GM23248 (cell line): ENCODE data around the gene ZPLD1. TPM values are rescaled to one million over a fixed set of nuclear protein-coding genes. Genes with fewer than 3 reads are reported as not detected.

Source experiments
- DNase-seq: peaks from one replicate; pipeline ENCODE4 v3.0.0-alpha.2; 2015
- H2AFZ ChIP-seq: fragments of 200-600 bp; sonication (generic); 2 replicates; pipeline ENCODE4 v1.6.1; 2016; ENCODE audit warnings: antibody characterized with exemption
- H3F3A ChIP-seq: fragments of 200-600 bp; sonication (generic); 2 replicates; pipeline ENCODE4 v1.6.1; 2016; ENCODE audit warnings: mild to moderate bottlenecking, antibody characterized with exemption, mixed run types; ENCODE audit not compliant: insufficient read depth
- H3K27ac ChIP-seq: fragments of 200-600 bp; sonication (generic); 2 replicates; pipeline ENCODE4 v1.5.1; 2016; ENCODE audit warnings: mild to moderate bottlenecking
- H3K27me3 ChIP-seq: fragments of 200-600 bp; sonication (generic); replicated peaks from 2 replicates; pipeline ENCODE4 v1.6.1; 2016; ENCODE audit warnings: mild to moderate bottlenecking; ENCODE audit not compliant: insufficient read depth
- H3K36me3 ChIP-seq: fragments of 200-600 bp; sonication (generic); 2 replicates; pipeline ENCODE4 v1.6.1; 2016; ENCODE audit warnings: low read depth, mild to moderate bottlenecking
- H3K4me1 ChIP-seq: fragments of 200-600 bp; sonication (generic); 2 replicates; pipeline ENCODE4 v1.6.1; 2016; ENCODE audit warnings: mild to moderate bottlenecking; ENCODE audit not compliant: insufficient read depth
- H3K4me2 ChIP-seq: fragments of 200-600 bp; sonication (generic); one replicate; pipeline ENCODE4 v1.6.1; 2016; ENCODE audit warnings: mild to moderate bottlenecking; ENCODE audit not compliant: unreplicated experiment
- H3K4me3 ChIP-seq: fragments of 200-600 bp; sonication (generic); 2 replicates; pipeline ENCODE4 v1.5.1; 2016; ENCODE audit warnings: mild to moderate bottlenecking
- H3K79me2 ChIP-seq: fragments of 200-600 bp; sonication (generic); 2 replicates; pipeline ENCODE4 v1.6.1; 2016; ENCODE audit warnings: mild to moderate bottlenecking; ENCODE audit not compliant: insufficient read depth
- H3K9ac ChIP-seq: fragments of 200-600 bp; sonication (generic); 2 replicates; pipeline ENCODE4 v1.6.1; 2016; ENCODE audit warnings: mild to moderate bottlenecking
- H3K9me2 ChIP-seq: fragments of 200-600 bp; sonication (generic); 2 replicates; pipeline ENCODE4 v1.6.1; 2016; ENCODE audit warnings: mixed run types, mild to moderate bottlenecking, moderate library complexity; ENCODE audit not compliant: insufficient read depth
- H3K9me3 ChIP-seq: fragments of 200-600 bp; sonication (generic); one replicate; pipeline ENCODE4 v1.6.1; 2017; ENCODE audit warnings: low read depth
- H4K20me1 ChIP-seq: fragments of 200-600 bp; sonication (generic); 2 replicates; pipeline ENCODE4 v1.6.0; 2016; ENCODE audit not compliant: insufficient read depth
- EZH2 ChIP-seq: fragments of 200-600 bp; sonication (generic); IDR thresholded peaks from 2 replicates; pipeline ENCODE4 v1.6.1; 2018; ENCODE audit warnings: antibody characterized with exemption, mild to moderate bottlenecking; ENCODE audit not compliant: insufficient read depth, poor library complexity, severe bottlenecking
- EZH2phosphoT487 ChIP-seq: fragments of 200-600 bp; sonication (generic); IDR thresholded peaks from 2 replicates; pipeline ENCODE4 v1.6.1; 2018; ENCODE audit warnings: antibody characterized with exemption, moderate library complexity, mild to moderate bottlenecking, low read depth; ENCODE audit not compliant: insufficient read depth
- WGBS, 2 experiments: methylation state at CpG; one replicate each; pipeline ENCODE4 v1.1.6; 2015 to 2017; ENCODE audit warnings: low lambda C conversion rate in 2 of 2, low coverage in 1 of 2; ENCODE audit errors: missing lambda C conversion rate in 2 of 2; 5-methylcytosine and 5-hydroxymethylcytosine counted together
- in situ Hi-C: fragments of 300-500 bp; cut with MboI; formaldehyde crosslinking; loops from 2 replicates; pipeline ENCODE4 v1.15.0; 2020
- polyA plus RNA-seq: library from polyadenylated mRNA; unstranded; fragments of >200 nt; fragmentation: Nextera tagmentation; extraction: Ambion mirVana; gene quantifications from 2 replicates; pipeline ENCODE4 v1.2.1, GENCODE V29; 2016
- total RNA-seq: library from RNA; depleted of rRNA; stranded (reverse); fragments of >200 nt; shearing (Covaris generic); gene quantifications from 2 replicates; pipeline ENCODE4 v1.2.3, GENCODE V29; 2014

ZPLD1 gene
- total and polyA plus RNA-seq, 2 experiments from 2014 or later: 0.22 TPM; not detected in 1

- Histone ChIP-seq H3K9me3 (no peaks in the 10 kb centered on the region), H3K4me3 (no peak overlapping the region), H3K4me1 (no peaks in the 10 kb centered on the region), H3K79me2 (no peaks in the 10 kb centered on the region), H3F3A (no peaks in the 10 kb centered on the region), H3K27me3 (no peaks in the 10 kb centered on the region), H3K4me2 (no peak overlapping the region), H2AFZ (no peak overlapping the region), H3K27ac (no peak overlapping the region), H4K20me1 (no peaks in the 10 kb centered on the region), H3K9ac (no peak overlapping the region), H3K9me2 (no peaks in the 10 kb centered on the region), H3K36me3 (no peaks in the 10 kb centered on the region)
- no peak for DNase-seq
- in situ Hi-C loops: no loop called here
- TF ChIP-seq EZH2 (no peak), EZH2phosphoT487 (no peak)
- 19 to 24% methylated on average over 4 of the region's 4 CpGs for WGBS, 2 experiments
Measured at GRCh38 chr3:102511639-102512038, 76.8 kb downstream of the ZPLD1 start.

GRCh38 chr3:102512734-102513504 is 78.1 kb downstream of the ZPLD1 start:
- no peaks in the 10 kb centered on the region for H3K27me3 ChIP-seq
- H3K4me1 ChIP-seq: no peaks in the 10 kb centered on the region
- H3K4me2 ChIP-seq: no peak overlapping the region
- H3K79me2 ChIP-seq: no peaks in the 10 kb centered on the region
- TF ChIP-seq EZH2 (no peak), EZH2phosphoT487 (no peak)
- H4K20me1 ChIP-seq: no peaks in the 10 kb centered on the region
- no peak overlapping the region for H2AFZ ChIP-seq
- DNase-seq: no peak
- H3K4me3 ChIP-seq: no peak overlapping the region
- H3K36me3 ChIP-seq: no peaks in the 10 kb centered on the region
- H3F3A ChIP-seq: no peaks in the 10 kb centered on the region
- no peak overlapping the region for H3K9ac ChIP-seq
- H3K9me3 ChIP-seq: no peaks in the 10 kb centered on the region
- H3K9me2 ChIP-seq: no peaks in the 10 kb centered on the region
- in situ Hi-C loops: no loop called here
- 35 to 37% methylated on average over 5 of the region's 5 CpGs for WGBS, 2 experiments
- H3K27ac ChIP-seq: no peak overlapping the region

DNA sequence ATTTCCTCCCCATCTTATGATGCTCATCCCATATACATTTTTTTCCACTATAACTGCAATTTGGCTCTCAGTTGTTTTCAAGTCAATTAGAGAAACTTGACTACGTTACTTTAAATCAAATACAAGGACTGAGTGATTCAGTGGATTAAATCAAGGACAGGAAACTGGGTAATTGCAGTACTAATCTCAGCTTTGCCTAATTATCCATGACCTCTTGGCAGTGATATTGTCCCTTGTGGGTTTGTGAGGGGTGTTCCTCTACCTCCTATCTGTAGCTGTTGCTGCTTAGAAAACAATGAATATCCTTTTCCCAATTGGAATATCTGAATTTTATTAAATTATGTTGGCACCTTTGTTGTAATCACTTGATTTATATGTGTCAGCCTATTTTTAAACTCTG is 79.4 kb downstream of the ZPLD1 start:
- Histone ChIP-seq H3K9me2 (no peaks in the 10 kb centered on the region), H3K79me2 (no peaks in the 10 kb centered on the region), H4K20me1 (no peaks in the 10 kb centered on the region), H3K36me3 (no peaks in the 10 kb centered on the region), H3K4me2 (no peak overlapping the region), H3K27me3 (no peaks in the 10 kb centered on the region), H3K27ac (no peak overlapping the region), H2AFZ (no peak overlapping the region), H3F3A (no peaks in the 10 kb centered on the region), H3K4me1 (no peaks in the 10 kb centered on the region), H3K9me3 (no peaks in the 10 kb centered on the region), H3K9ac (no peak overlapping the region), H3K4me3 (no peak overlapping the region)
- no peak for DNase-seq
- 4 to 11% methylated on average over 1 of the region's 1 CpG for WGBS, 2 experiments
- in situ Hi-C loops: no loop called here
- TF ChIP-seq EZH2: no peak
- TF ChIP-seq EZH2phosphoT487: no peak

DNA sequence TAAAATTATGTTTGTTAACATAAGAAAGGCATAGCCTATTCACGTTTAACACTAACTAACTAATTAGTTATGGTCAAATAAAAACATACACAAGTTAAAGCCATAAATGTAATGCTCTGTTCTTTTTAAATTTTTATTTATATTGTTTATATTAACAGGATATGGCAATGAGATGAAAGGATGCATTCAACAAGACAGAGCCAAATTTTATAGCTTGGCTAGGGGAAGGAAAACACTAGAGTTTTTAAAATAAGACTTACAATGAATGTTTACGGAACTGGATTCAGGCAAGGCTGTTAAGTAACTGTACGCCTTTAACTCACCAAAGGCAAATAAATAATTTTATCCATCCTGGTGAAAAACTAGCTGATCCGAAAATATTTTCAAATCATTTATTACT is 86.4 kb downstream of the ZPLD1 start:
- H3K9me2 ChIP-seq: no peaks in the 10 kb centered on the region
- H3K9ac ChIP-seq: no peak overlapping the region
- H3K4me1 ChIP-seq: no peaks in the 10 kb centered on the region
- DNase-seq: no peak
- TF ChIP-seq EZH2phosphoT487 (no peak), EZH2 (no peak)
- no peak overlapping the region for H3K27ac ChIP-seq
- H3F3A ChIP-seq: no peaks in the 10 kb centered on the region
- no peaks in the 10 kb centered on the region for H3K9me3 ChIP-seq
- H2AFZ ChIP-seq: no peak overlapping the region
- no peak overlapping the region for H3K4me2 ChIP-seq
- H3K36me3 ChIP-seq: no peaks in the 10 kb centered on the region
- no peaks in the 10 kb centered on the region for H3K79me2 ChIP-seq
- 50 to 51% methylated on average over 4 of the region's 4 CpGs for WGBS, 2 experiments
- no peaks in the 10 kb centered on the region for H3K27me3 ChIP-seq
- H4K20me1 ChIP-seq: no peaks in the 10 kb centered on the region
- in situ Hi-C loops: no loop called here
- no peak overlapping the region for H3K4me3 ChIP-seq
